Body of pancreas (tissue), 4 donors: Measurements from ENCODE around the gene KLHL28. TPM values are rescaled to one million over a fixed set of nuclear protein-coding genes. Genes with fewer than 3 reads are reported as not detected.

Source experiments
- ATAC-seq: fragments of 150-250 bp; one replicate; pipeline ENCODE4 v1.9.1; 2016
- DNase-seq, 4 donors: peaks; one replicate each; pipeline ENCODE4 v3.0.0-alpha.2; 2019
- H3K27ac ChIP-seq, 4 donors: fragments of 200-600 bp; sonication (generic); 1 replicate in 3 of 4; 2 replicates in 1 of 4; pipeline versions ENCODE4 v1.5.1 to v1.6.1; 2016 to 2019; ENCODE audit warnings: mild to moderate bottlenecking in 1 of 4, mixed read lengths in 1 of 4, moderate library complexity in 1 of 4
- H3K27me3 ChIP-seq, 2 donors: fragments of 200-600 bp; sonication (generic); one replicate each; pipeline ENCODE4 v1.6.0; 2016; ENCODE audit warnings: mild to moderate bottlenecking in 1 of 2
- H3K36me3 ChIP-seq, 2 donors: fragments of 200-600 bp; sonication (generic); replicated peaks in 1 of 2; 2 replicates each; pipeline ENCODE4 v1.5.1; 2016; ENCODE audit warnings: low read depth in 2 of 2; ENCODE audit not compliant: insufficient read depth in 1 of 2
- H3K4me1 ChIP-seq: fragments of 200-600 bp; sonication (generic); one replicate; pipeline ENCODE4 v1.6.0; 2016
- H3K4me3 ChIP-seq, 2 donors: fragments of 200-600 bp; sonication (generic); 1 replicate in 1 of 2; 2 replicates in 1 of 2; pipeline ENCODE4 v1.5.1; 2016 to 2019
- H3K9me3 ChIP-seq, 3 donors: fragments of 200-600 bp; sonication (generic); 1 replicate in 2 of 3; 2 replicates in 1 of 3; pipeline ENCODE4 v1.5.1; 2016
- POLR2A ChIP-seq, 3 donors: fragments of 450-650 bp; IDR thresholded peaks; one replicate each; pipeline ENCODE4 v1.6.1; 2016; ENCODE audit warnings: antibody characterized with exemption in 3 of 3, mild to moderate bottlenecking in 2 of 3
- WGBS, 2 donors: methylation state at CpG; one replicate each; pipeline ENCODE4 v1.1.5; 2017; 5-methylcytosine and 5-hydroxymethylcytosine counted together
- intact Hi-C: fragments of 100-400 bp; cut with DNase I; formaldehyde crosslinking; loops from one replicate; pipeline ENCODE4 v1.15.1; 2023
- total RNA-seq, 2 donors: library from RNA; depleted of rRNA; stranded (reverse); fragments of >200 nt; gene quantifications; one replicate each; pipeline ENCODE4 v1.1.0, GENCODE V29; 2016
- TF ChIP-seq, protein P1 (sequence below), 7 experiments: fragments of 450-650 bp in 4 of 7; fragments of 200-600 bp in 3 of 7; sonication (generic) in 3 of 7; IDR thresholded peaks; one replicate each; pipeline ENCODE4 v1.5.1; 2016 to 2019; ENCODE audit warnings: antibody characterized with exemption in 7 of 7

Gene KLHL28
- total RNA-seq, 2 donors from 2014 or later: 5.9 to 8.0 TPM

DNA sequence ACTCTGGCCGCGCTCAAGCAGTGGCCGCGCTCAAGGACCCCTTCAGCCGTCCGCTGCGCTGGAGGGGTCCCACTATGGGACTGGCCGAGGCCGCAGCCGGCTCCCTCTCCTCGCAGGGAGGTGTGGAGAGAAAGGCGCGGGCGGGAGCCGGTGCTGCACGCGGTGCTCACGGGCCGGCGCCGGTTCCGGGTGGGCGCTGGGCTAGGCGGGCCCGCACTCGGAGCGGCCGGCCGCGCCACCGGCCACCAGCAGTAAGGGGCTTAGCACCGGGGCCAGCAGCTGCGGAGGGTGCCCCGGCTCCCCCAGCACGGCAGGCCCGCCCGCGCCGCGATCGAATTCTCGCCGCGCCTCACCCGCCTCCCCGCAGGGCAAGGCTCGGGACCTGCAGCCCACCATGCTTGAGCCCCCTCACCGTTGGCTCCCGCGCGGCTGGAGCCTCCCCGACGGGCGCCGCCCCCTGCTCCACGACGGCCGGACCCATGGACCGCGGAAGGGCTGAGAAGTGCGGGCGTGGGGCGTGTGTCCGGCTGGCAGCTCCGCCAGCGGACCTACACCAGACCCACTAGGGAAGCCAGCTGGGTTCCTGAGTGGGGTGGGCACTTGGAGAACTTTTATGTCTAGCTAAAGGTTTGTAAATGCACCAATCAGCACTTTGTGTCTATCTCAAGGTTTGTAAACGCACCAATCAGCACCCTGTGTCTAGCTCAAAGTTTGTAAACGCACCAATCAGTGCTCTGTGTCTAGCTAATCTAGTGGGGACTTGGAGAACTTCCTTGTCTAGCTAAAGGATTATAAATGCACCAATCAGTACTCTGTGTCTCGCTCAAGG lies 49.5 kb downstream of the KLHL28 start:
- intact Hi-C loops: loop anchor here (5.0 kb wide), 1 partner anchor 355 kb away; no protein-coding TSS in a partner anchor

DNA sequence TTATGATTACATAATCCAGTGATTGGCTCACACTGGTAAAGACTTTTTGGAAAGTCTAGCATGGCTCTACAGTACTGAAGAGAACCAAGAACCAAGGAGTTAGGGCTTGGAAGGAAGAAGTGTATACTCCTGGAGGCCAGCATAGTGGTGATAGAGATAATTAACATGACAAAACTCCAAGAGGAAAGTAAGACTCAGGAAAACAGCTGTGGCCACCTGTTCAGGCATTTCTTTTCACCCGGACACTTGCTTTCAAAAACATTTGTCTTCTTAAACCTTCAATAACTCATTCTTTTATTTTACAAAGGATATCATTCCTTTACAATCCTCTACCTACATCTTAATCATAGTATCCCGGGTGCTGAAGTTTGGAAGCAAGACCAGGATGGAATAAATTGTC lies 50.9 kb downstream of the KLHL28 start:
- WGBS, 2 donors: 60 to 88% methylated on average over 2 of the region's 2 CpGs
- no peak for DNase-seq
- H3K9me3 ChIP-seq: no peaks in the 10 kb centered on the region

More for the DNA sequence above, 49.5 kb downstream of the KLHL28 start:
- DNase-seq (peak in 2 of 4 donors; percentile 14 to 16), ATAC-seq (peak; percentile 51)
- Histone ChIP-seq H3K27me3 (peaks cover 0 to 8% of the 10 kb centered on the region in 2 donors), H3K4me3 (peak overlapping the region in 1 of 2 donors; percentile 25), H3K9me3 (no peaks in the 10 kb centered on the region), H3K27ac (no peak overlapping the region), H3K36me3 (no peaks in the 10 kb centered on the region), H3K4me1 (peaks cover 9% of the 10 kb centered on the region)
- TF ChIP-seq, protein P1, sequence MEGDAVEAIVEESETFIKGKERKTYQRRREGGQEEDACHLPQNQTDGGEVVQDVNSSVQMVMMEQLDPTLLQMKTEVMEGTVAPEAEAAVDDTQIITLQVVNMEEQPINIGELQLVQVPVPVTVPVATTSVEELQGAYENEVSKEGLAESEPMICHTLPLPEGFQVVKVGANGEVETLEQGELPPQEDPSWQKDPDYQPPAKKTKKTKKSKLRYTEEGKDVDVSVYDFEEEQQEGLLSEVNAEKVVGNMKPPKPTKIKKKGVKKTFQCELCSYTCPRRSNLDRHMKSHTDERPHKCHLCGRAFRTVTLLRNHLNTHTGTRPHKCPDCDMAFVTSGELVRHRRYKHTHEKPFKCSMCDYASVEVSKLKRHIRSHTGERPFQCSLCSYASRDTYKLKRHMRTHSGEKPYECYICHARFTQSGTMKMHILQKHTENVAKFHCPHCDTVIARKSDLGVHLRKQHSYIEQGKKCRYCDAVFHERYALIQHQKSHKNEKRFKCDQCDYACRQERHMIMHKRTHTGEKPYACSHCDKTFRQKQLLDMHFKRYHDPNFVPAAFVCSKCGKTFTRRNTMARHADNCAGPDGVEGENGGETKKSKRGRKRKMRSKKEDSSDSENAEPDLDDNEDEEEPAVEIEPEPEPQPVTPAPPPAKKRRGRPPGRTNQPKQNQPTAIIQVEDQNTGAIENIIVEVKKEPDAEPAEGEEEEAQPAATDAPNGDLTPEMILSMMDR (IDR thresholded peaks at IDR 0.05): no peak
- TF ChIP-seq POLR2A (IDR thresholded peaks at IDR 0.05): no peak
- 18 to 66% methylated on average over 10 to 52 of the region's 69 CpGs for WGBS, 2 donors

DNA sequence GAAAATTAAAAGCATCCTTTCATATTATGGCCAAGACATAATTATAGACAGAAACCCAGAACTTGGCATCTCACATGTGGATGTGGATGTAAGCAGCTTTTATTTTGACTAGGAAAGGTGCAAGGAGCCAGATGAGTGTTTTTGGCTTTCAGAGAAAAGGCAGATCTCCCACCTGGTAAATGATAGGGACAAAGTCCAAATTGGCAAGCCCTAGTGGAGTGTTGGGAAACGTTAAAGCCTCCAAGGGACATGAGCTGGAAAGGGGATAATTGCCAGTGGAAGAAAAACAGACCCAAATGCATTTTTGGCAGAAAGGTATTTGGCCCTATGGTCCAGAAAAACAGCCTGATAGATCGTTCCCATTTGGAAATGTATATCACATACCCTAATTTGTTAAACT lies 60.1 kb downstream of the KLHL28 start:
- H3K4me3 ChIP-seq: no peak overlapping the region
- TF ChIP-seq, protein P1 (IDR thresholded peaks at IDR 0.05): no peak
- TF ChIP-seq POLR2A (IDR thresholded peaks at IDR 0.05): no peak
- DNase-seq: no peak
- H3K27me3 ChIP-seq: no peaks in the 10 kb centered on the region
- H3K36me3 ChIP-seq: peaks cover 0 to 1% of the 10 kb centered on the region in 2 donors
- 43 to 52% methylated on average over 2 of the region's 2 CpGs for WGBS, 2 donors
- intact Hi-C loops: no loop called here
- no peaks in the 10 kb centered on the region for H3K9me3 ChIP-seq
- H3K27ac ChIP-seq: no peak overlapping the region
- H3K4me1 ChIP-seq: no peaks in the 10 kb centered on the region
- no peak for ATAC-seq

More for the DNA sequence above, 50.9 kb downstream of the KLHL28 start:
- H3K27ac ChIP-seq: no peak overlapping the region
- no peak overlapping the region for H3K4me3 ChIP-seq
- TF ChIP-seq, protein P1 (IDR thresholded peaks at IDR 0.05): no peak
- TF ChIP-seq POLR2A (IDR thresholded peaks at IDR 0.05): no peak
- no peak for ATAC-seq
- H3K4me1 ChIP-seq: peaks cover 9% of the 10 kb centered on the region
- peaks cover 0 to 8% of the 10 kb centered on the region in 2 donors for H3K27me3 ChIP-seq
- H3K36me3 ChIP-seq: no peaks in the 10 kb centered on the region
- intact Hi-C loops: loop anchor here (5.0 kb wide), 1 partner anchor 356 kb away; no protein-coding TSS in a partner anchor

DNA sequence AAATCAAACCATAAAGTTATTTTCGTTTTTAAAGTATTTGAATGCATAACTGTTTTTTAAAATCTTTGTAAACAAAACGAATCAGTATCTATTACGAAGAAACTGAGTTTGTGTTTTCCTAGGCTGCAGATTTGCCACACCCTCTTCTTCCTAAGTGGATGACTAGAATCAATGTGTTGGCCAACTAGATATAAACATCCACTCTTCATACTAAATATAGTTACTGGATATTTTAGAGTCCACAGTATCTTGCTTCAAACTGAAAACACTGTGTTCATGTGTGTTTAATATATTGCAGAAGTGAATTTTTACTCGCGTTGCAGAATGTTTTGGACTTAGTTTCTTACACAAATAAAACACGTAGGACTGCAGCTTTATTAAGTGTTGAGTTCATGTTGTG lies 63.2 kb downstream of the KLHL28 start:
- no peaks in the 10 kb centered on the region for H3K9me3 ChIP-seq
- no peaks in the 10 kb centered on the region for H3K27me3 ChIP-seq
- no peak for DNase-seq
- no peaks in the 10 kb centered on the region for H3K36me3 ChIP-seq
- ATAC-seq: no peak
- WGBS, 2 donors: 36 to 42% methylated on average over 6 of the region's 6 CpGs
- no peak for TF ChIP-seq POLR2A (IDR thresholded peaks at IDR 0.05)
- TF ChIP-seq, protein P1 (IDR thresholded peaks at IDR 0.05): no peak
- intact Hi-C loops: no loop called here
- peaks cover 6% of the 10 kb centered on the region for H3K4me1 ChIP-seq
- no peak overlapping the region for H3K4me3 ChIP-seq
- no peak overlapping the region for H3K27ac ChIP-seq
